H1 (cell line): Measurements from ENCODE around the gene CD79A. TPM values are rescaled to one million over a fixed set of nuclear protein-coding genes. Genes with fewer than 3 reads are reported as not detected.

Experiments used
- BRCA1 ChIP-seq: IDR thresholded peaks from 2 replicates; pipeline ENCODE4 v1.6.1; 2012; ENCODE audit warnings: low read depth, low read length, improper control_type of control experiment
- HDAC2 ChIP-seq, 2 experiments: fragments of 300-600 bp in 1 of 2; sonication (generic) in 1 of 2; IDR thresholded peaks; 2 replicates each; pipeline ENCODE4 v1.6.1; 2011 to 2012; ENCODE audit warnings: low read depth in 2 of 2, low read length in 2 of 2, mild to moderate bottlenecking in 2 of 2, moderate library complexity in 2 of 2, borderline replicate concordance in 1 of 2, inconsistent platforms in 1 of 2
- HDAC6 ChIP-seq: IDR thresholded peaks from one replicate; pipeline ENCODE4 v1.7.1; 2012; ENCODE audit warnings: low read depth, mild to moderate bottlenecking, inconsistent platforms, low read length, moderate library complexity
- KDM1A ChIP-seq: fragments of 200-600, 300-600 bp; sonication (generic); IDR thresholded peaks from 2 replicates; pipeline ENCODE4 v1.7.1; 2016; ENCODE audit warnings: mild to moderate bottlenecking, low read length, borderline replicate concordance
- NANOG ChIP-seq: IDR thresholded peaks from 2 replicates; pipeline ENCODE4 v1.6.1; 2011; ENCODE audit warnings: low read length, low read depth, mild to moderate bottlenecking, inconsistent platforms; ENCODE audit not compliant: insufficient read depth, poor library complexity, severe bottlenecking
- POLR2A ChIP-seq, 2 experiments: IDR thresholded peaks; 1 replicate in 1 of 2; 2 replicates in 1 of 2; pipeline ENCODE4 v1.6.1; 2011; ENCODE audit warnings: low read depth in 2 of 2, low read length in 2 of 2, mild to moderate bottlenecking in 2 of 2; ENCODE audit errors: control extremely low read depth in 1 of 2
- RAD21 ChIP-seq, 2 experiments: IDR thresholded peaks in 1 of 2; conservative IDR thresholded peaks in 1 of 2; 2 replicates each; pipeline ENCODE4 v1.6.1; 2011; ENCODE audit warnings: low read depth in 2 of 2, low read length in 2 of 2, improper control_type of control experiment in 1 of 2, inconsistent platforms in 1 of 2, mild to moderate bottlenecking in 1 of 2, moderate library complexity in 1 of 2
- RFX5 ChIP-seq: IDR thresholded peaks from 2 replicates; pipeline ENCODE4 v1.6.1; 2011; ENCODE audit warnings: low read depth, low read length, improper control_type of control experiment, borderline replicate concordance
- SIN3A ChIP-seq, 2 experiments: IDR thresholded peaks in 1 of 2; conservative IDR thresholded peaks in 1 of 2; 2 replicates each; pipeline ENCODE4 v1.6.1; 2011 to 2012; ENCODE audit warnings: low read length in 2 of 2, improper control_type of control experiment in 1 of 2, low read depth in 1 of 2, mild to moderate bottlenecking in 1 of 2
- SIRT6 ChIP-seq: IDR thresholded peaks from one replicate; pipeline ENCODE4 v1.7.1; 2012; ENCODE audit warnings: low read length, inconsistent platforms
- SIX5 ChIP-seq: IDR thresholded peaks from 2 replicates; pipeline ENCODE4 v1.6.1; 2011; ENCODE audit warnings: mild to moderate bottlenecking, low read depth, low read length
- SP2 ChIP-seq: IDR thresholded peaks from 2 replicates; pipeline ENCODE4 v1.6.1; 2012; ENCODE audit warnings: mild to moderate bottlenecking, low read length, inconsistent platforms
- SUZ12 ChIP-seq: fragments of 200-600 bp; sonication (generic); IDR thresholded peaks from 2 replicates; pipeline ENCODE4 v1.6.1; 2012; ENCODE audit warnings: mild to moderate bottlenecking, inconsistent platforms, low read length, moderate library complexity, mixed read lengths
- TAF1 ChIP-seq: IDR thresholded peaks from 2 replicates; pipeline ENCODE4 v1.6.1; 2011; ENCODE audit warnings: mild to moderate bottlenecking, low read depth, low read length
- TBP ChIP-seq: IDR thresholded peaks from 2 replicates; pipeline ENCODE4 v1.6.1; 2011; ENCODE audit warnings: low read depth, low read length, improper control_type of control experiment
- TCF12 ChIP-seq: IDR thresholded peaks from 2 replicates; pipeline ENCODE4 v1.6.1; 2011; ENCODE audit warnings: low read depth, mild to moderate bottlenecking, low read length
- TEAD4 ChIP-seq: IDR thresholded peaks from 2 replicates; pipeline ENCODE4 v1.6.1; 2012; ENCODE audit warnings: low read depth, low read length, inconsistent platforms, mixed read lengths
- USF2 ChIP-seq: IDR thresholded peaks from 2 replicates; pipeline ENCODE4 v1.6.1; 2011; ENCODE audit warnings: low read length, improper control_type of control experiment
- YY1 ChIP-seq: IDR thresholded peaks from 2 replicates; pipeline ENCODE4 v1.6.1; 2011; ENCODE audit warnings: low read depth, mild to moderate bottlenecking, low read length
- polyA plus RNA-seq, 7 experiments: library from polyadenylated mRNA; depleted of rRNA in 3 of 7; stranded (reverse) in 5 of 7; unstranded in 2 of 7; fragments of >200 nt in 5 of 7; fragments of 200-250 nt in 2 of 7; gene quantifications; 1 replicate in 5 of 7; 2 replicates in 1 of 7; 4 replicates in 1 of 7; pipeline versions ENCODE4 v1.2.1 to v1.2.3, GENCODE V29; 2011 to 2013; ENCODE audit warnings: missing spikeins in 2 of 7, mixed read lengths in 2 of 7
- total RNA-seq: library from RNA; stranded (reverse); fragmentation: NEBNext Ultra II Directional; extraction: Animal tissue kit (Norgen Biotek cat#: 25700); gene quantifications from 2 replicates; pipeline ENCODE4 v1.2.1, GENCODE V29; 2021

Gene CD79A
- total and polyA plus RNA-seq, 2 of the 8 experiments (the other 6 are each of a cell fraction or from before 2014, with no cell fraction given): 0.54 to 0.77 TPM

- TF ChIP-seq TCF12 (peak; percentile 90; the same call in 1 of the 2 replicates), HDAC6 (no peak), TEAD4 (no peak), POLR2A (IDR thresholded peaks at IDR 0.05; ENCODE audit: control extremely low read depth in 1 of 2, low read depth in 2 of 2, low read length in 2 of 2) (no peak), SIX5 (no peak), SIRT6 (no peak), RAD21 (IDR thresholded peaks at IDR 0.05 in 1 of 2, conservative IDR thresholded peaks at IDR 0.05 in 1 of 2; ENCODE audit: low read depth in 2 of 2, low read length in 2 of 2) (peak; percentile 56 to 57), TAF1 (no peak), KDM1A (no peak), SUZ12 (no peak), NANOG (no peak), TBP (0 out of 2 replicates have a peak, but pooled peaks have one; percentile 17), SIN3A (conservative IDR thresholded peaks at IDR 0.05 in 1 of 2, IDR thresholded peaks at IDR 0.05 in 1 of 2; ENCODE audit: low read depth in 1 of 2, low read length in 2 of 2) (peak in 1 of 2 experiments; percentile 73; a peak in 1 of 4 replicates), USF2 (no peak), HDAC2 (IDR thresholded peaks at IDR 0.05; ENCODE audit: borderline replicate concordance in 1 of 2, low read depth in 2 of 2, low read length in 2 of 2) (0 out of 4 replicates have a peak, but pooled peaks of 1 of the 2 experiments have one; percentile 42), RFX5 (no peak), SP2 (no peak), YY1 (no peak), BRCA1 (no peak)
Measured at GRCh38 chr19:41887711-41888382, 10.8 kb downstream of the CD79A start (continued).
